Activated naive CD8-positive, alpha-beta T cell treated with anti-CD3 and anti-CD28 coated beads, Interleukin-2, amount 10 ng/mL, durations not matched to agents 7 days and 5 days (primary cell): ENCODE data around the gene AFF2. TPM values are rescaled to one million over a fixed set of nuclear protein-coding genes. Genes with fewer than 3 reads are reported as not detected.

ENCODE experiments used
- ATAC-seq: fragments of 150-1000 bp; cut with Tn5 transposase; one replicate; pipeline ENCODE4 v1.10.0; 2021; ENCODE audit warnings: low read depth, moderate library complexity
- POLR2A ChIA-PET: fragments of 350-600 bp; sonication (Branson Sonifier 250); formaldehyde crosslinking; loops from one replicate; lab custom pipeline; 2021; ENCODE audit warnings: antibody characterized with exemption; lab: Charles Lee
- DNase-seq: peaks from one replicate; pipeline ENCODE4 v3.0.0; 2021
- H3K27ac Mint-ChIP-seq: one replicate; pipeline ENCODE4 v1.8.0; 2022; ENCODE audit warnings: mild to moderate bottlenecking, mixed read lengths
- H3K27me3 Mint-ChIP-seq: one replicate; pipeline ENCODE4 v1.8.0; 2022; ENCODE audit warnings: mild to moderate bottlenecking, moderate library complexity, mixed read lengths
- H3K36me3 Mint-ChIP-seq: one replicate; pipeline ENCODE4 v1.8.0; 2021; ENCODE audit warnings: mild to moderate bottlenecking, mixed read lengths
- H3K4me1 Mint-ChIP-seq: one replicate; pipeline ENCODE4 v1.8.0; 2021; ENCODE audit warnings: mixed read lengths
- H3K4me3 Mint-ChIP-seq: one replicate; pipeline ENCODE4 v1.8.0; 2022; ENCODE audit warnings: mild to moderate bottlenecking, moderate library complexity, mixed read lengths
- H3K9me3 Mint-ChIP-seq: one replicate; pipeline ENCODE4 v1.8.0; 2021; ENCODE audit warnings: mixed read lengths
- total RNA-seq, 2 experiments: library from RNA; stranded (reverse); gene quantifications; one replicate each; pipeline ENCODE4 v1.2.3, GENCODE V29; 2021

The AFF2 gene
- total RNA-seq, 2 experiments from 2014 or later: 0.42 to 0.68 TPM

DNA sequence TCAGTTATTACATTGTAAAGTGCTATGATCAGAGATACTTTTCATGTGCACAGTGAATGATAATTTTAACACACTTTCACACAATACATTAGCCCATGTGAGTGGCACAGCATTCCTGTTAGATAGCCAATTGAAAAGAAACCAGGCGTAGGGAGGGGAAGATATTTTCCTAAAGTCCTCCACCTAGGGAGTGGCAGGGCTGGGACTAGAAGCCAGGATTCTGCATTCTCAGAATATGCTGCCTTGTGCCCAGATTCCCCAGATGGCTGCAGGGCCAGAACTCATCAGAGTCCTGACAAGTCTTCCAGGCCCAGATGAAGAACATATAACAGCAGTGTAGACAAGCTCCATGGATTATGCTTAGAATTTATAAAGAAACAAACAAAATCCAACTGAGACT is 350.2 kb downstream of the AFF2 start:
- Mint-ChIP-seq H3K4me1 (peaks cover 2% of the 10 kb centered on the region), H3K4me3 (no peak overlapping the region), H3K27me3 (no peaks in the 10 kb centered on the region), H3K36me3 (no peaks in the 10 kb centered on the region), H3K27ac (no peak overlapping the region), H3K9me3 (no peaks in the 10 kb centered on the region)
- POLR2A ChIA-PET: no interaction called here
- DNase-seq (no peak), ATAC-seq (no peak)

DNA sequence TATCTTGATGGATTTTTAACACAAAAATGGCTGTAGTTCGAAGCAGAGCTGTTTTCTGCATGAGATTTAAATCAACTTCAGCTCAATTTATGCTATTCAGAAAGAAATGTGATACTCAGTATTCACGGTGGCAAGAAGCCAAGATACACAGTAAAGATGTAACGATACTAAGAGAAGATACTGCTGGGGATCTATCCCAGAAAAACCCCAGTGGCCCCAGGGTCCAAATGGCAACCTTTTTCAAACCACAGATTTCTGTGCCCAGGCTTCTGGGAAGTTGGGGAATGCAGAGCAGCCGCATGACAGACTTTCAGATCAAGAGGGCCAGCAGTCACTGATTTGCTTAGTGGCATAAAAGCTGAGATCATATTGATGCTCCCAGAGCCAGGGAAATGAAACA is 353.9 kb downstream of the AFF2 start:
- H3K27me3 Mint-ChIP-seq: no peaks in the 10 kb centered on the region
- H3K27ac Mint-ChIP-seq: no peak overlapping the region
- POLR2A ChIA-PET: no interaction called here
- ATAC-seq: no peak
- no peak overlapping the region for H3K4me3 Mint-ChIP-seq
- no peaks in the 10 kb centered on the region for H3K36me3 Mint-ChIP-seq
- no peak for DNase-seq
- H3K9me3 Mint-ChIP-seq: no peaks in the 10 kb centered on the region
- H3K4me1 Mint-ChIP-seq: no peaks in the 10 kb centered on the region

DNA sequence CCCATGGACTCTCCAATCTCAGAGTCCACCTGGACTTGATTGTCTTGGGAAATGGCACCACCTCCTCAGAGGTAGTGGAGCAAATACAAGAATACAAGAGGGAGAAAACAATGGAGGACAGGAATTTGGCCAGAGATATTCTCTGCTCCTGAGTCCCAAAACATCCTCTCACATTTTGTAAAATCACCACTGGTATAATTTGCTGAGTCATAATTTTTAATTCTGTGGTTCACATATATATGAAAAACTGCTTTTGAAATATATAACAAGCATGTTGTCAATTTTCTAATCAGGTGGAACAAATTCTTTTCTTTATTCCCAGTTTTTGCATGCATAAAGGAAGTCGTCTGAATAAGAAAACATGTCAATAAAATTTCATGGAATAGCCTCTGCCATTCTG is 356.1 kb downstream of the AFF2 start:
- Mint-ChIP-seq H3K9me3 (no peaks in the 10 kb centered on the region), H3K4me1 (no peaks in the 10 kb centered on the region), H3K27ac (no peak overlapping the region), H3K27me3 (no peaks in the 10 kb centered on the region), H3K36me3 (no peaks in the 10 kb centered on the region), H3K4me3 (no peak overlapping the region)
- ATAC-seq: no peak
- no peak for DNase-seq
- POLR2A ChIA-PET: no interaction called here

DNA sequence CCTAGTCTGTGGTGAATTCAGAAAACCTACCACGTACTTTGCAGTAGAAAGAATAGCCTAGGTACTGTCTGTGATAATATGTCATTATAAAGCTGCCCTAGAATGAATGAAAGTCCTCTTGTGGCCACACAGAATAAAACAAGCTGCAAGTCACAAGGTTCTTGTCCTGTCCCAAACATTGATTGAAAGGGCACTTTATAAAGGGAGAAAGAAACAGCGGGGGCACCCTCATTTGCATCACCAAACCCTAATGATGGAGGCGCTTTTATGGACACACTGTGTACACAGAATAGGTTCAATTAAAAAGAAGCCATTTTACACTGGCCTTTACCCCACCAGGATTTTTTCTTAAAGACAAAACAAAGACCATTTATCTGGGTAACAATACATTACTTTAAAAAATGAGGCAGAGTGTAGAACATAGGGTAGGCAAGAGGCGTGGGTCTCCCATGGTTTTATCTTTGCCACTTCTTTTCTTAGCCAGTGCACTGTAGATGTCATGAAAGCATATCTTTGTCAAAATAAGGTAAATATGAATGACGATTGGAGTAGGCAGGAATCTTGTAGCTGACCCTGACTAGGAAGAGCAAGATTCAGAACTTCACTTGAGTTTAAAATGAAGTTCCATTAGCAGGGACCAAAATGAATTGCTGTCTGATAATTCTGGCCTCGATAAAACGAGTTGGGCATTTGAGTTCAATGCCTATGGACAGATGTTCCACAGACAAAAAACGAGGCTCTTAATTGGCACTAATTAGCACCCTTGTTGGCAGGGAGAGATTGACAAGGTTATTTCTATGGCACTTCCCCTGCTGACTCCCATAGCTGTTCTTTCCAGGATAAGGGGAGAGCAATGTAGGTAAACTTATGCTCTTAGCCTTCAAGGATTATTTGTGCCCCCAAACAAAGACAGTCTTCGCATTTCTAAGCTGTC is 365.1 kb downstream of the AFF2 start:
- H3K9me3 Mint-ChIP-seq: peaks cover 3% of the 10 kb centered on the region
- ATAC-seq (no peak), DNase-seq (no peak)
- H3K36me3 Mint-ChIP-seq: no peaks in the 10 kb centered on the region
- no peaks in the 10 kb centered on the region for H3K27me3 Mint-ChIP-seq
- H3K4me1 Mint-ChIP-seq: no peaks in the 10 kb centered on the region
- H3K4me3 Mint-ChIP-seq: no peak overlapping the region
- H3K27ac Mint-ChIP-seq: no peak overlapping the region
- POLR2A ChIA-PET: no interaction called here

DNA sequence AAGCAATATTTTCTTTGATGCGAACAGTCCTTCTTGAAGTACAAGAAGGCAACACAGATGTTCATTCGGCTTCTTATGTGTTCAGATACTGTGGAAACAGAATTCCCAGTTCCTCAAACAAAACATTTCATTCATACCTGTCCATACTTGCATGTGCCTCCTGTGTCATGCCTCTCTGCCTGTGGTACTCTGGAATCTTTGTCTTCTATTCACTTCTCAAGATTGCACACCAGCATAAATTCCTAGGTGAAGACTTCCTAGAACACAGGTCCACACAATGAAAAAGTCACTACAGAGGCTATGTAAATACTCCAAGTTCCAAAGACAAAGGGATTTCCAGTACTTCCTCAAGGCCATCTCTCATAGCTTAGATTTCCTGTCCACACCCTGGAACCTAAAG is 367.2 kb downstream of the AFF2 start:
- ATAC-seq (no peak), DNase-seq (no peak)
- H3K9me3 Mint-ChIP-seq: peaks cover 3% of the 10 kb centered on the region
- H3K4me3 Mint-ChIP-seq: no peak overlapping the region
- POLR2A ChIA-PET: no interaction called here
- H3K36me3 Mint-ChIP-seq: no peaks in the 10 kb centered on the region
- H3K27me3 Mint-ChIP-seq: no peaks in the 10 kb centered on the region
- H3K4me1 Mint-ChIP-seq: no peaks in the 10 kb centered on the region
- H3K27ac Mint-ChIP-seq: no peak overlapping the region

DNA sequence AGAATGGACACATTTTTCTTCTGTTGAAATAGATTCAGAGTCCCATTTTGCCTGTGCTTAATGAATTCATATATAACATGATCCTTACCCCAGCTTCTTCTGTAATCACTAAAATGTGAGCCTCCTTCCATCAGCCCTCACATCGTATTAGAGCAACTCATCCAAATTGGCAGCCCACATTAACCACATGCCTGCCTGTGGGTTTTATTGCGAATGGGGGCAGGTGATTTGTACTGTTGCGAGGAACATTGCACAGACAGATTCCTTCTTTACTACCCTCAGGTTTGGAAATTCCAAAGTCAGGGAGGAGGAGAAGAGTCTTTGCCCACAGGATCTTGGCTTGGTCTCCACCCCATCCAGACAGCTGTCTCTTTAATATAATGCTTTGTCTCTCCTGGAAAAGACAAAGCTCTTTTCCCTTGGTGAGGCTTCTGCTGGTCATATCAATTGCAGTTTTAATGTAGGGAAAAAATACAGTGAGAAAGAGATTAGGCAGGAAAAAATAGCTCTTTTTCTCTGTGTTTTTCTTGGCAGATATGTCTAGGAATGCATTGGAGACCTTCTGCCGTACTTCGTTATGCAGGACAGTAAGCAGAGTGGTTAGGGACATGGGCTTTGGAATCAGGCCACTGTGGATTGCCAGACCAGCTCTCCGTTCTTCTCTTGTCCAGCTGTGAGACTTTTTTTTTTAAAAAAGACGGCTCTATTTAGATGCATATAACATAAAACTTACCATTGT is 371.2 kb downstream of the AFF2 start:
- H3K36me3 Mint-ChIP-seq: no peaks in the 10 kb centered on the region
- peaks cover 3% of the 10 kb centered on the region for H3K9me3 Mint-ChIP-seq
- no peaks in the 10 kb centered on the region for H3K4me1 Mint-ChIP-seq
- POLR2A ChIA-PET: no interaction called here
- DNase-seq (no peak), ATAC-seq (no peak)
- H3K4me3 Mint-ChIP-seq: no peak overlapping the region
- no peaks in the 10 kb centered on the region for H3K27me3 Mint-ChIP-seq
- H3K27ac Mint-ChIP-seq: no peak overlapping the region

DNA sequence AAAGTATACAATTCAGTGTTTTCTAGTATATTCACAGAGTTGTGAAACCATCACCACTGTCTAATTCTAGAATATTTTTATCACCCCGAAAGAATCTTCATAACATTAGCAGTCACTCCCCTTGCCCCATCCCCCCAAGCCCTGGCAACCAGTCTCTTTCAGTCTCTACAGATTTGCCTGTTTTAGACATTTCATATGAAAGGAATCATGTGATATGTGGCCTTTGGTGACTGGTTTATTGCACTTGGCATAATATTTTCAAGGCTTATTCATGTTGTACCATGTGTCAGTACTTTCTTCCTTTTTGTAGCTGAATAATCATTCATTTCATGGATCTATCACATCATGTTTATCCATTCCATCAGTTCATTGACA is 371.7 kb downstream of the AFF2 start:
- ATAC-seq (no peak), DNase-seq (no peak)
- Mint-ChIP-seq H3K36me3 (no peaks in the 10 kb centered on the region), H3K4me3 (no peak overlapping the region), H3K4me1 (no peaks in the 10 kb centered on the region), H3K27ac (no peak overlapping the region), H3K27me3 (no peaks in the 10 kb centered on the region), H3K9me3 (peaks cover 3% of the 10 kb centered on the region)
- POLR2A ChIA-PET: no interaction called here

DNA sequence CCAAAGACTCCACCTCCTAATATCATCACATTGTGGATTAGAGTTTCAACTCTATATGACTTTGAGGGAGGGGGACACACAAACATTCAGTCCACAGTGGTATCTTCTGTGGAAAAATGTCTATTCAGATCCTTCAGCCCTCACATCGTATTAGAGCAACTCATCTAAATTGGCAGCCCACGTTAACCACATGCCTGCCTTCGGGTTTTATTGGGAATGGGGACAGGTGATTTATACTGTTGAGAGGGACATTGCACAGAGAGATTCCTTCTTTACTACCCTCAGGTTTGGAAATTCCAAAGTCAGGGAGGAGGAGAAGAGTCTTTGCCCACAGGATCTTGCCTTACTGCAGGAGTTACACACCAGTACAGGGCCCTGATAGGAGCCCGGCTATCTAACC is 372.5 kb downstream of the AFF2 start:
- Mint-ChIP-seq H3K9me3 (peaks cover 3% of the 10 kb centered on the region), H3K27ac (no peak overlapping the region), H3K27me3 (no peaks in the 10 kb centered on the region), H3K36me3 (no peaks in the 10 kb centered on the region), H3K4me1 (no peaks in the 10 kb centered on the region), H3K4me3 (no peak overlapping the region)
- POLR2A ChIA-PET: no interaction called here
- ATAC-seq (no peak), DNase-seq (no peak)

DNA sequence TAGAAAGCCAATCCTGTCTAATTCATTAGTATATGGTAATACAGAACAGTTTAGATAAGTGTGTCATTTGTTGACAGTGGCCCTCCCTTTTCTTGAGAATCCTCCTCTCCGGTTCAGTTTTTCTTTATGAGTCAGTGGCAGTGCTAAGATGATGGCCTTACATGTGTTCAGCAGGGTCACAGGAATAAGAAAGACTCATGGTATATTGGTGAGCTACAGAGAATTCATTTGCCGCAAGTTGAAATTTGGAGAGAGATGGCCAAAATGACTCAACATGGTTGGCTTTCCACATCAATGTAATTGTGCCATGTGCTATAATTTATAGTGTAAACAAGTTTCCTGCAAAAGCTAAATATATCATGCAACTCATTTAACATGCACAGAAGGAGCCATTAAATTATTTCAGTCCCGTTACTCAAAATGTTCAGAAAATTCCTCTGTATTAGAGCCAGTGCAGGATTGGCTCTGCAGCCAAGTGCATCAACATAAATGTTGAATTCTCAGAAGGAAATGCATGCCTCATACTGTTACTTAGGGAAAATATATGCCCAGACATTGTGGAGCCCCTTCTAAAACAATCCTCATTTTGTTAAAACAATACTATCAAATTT is 374.3 kb downstream of the AFF2 start:
- Mint-ChIP-seq H3K36me3 (no peaks in the 10 kb centered on the region), H3K27me3 (no peaks in the 10 kb centered on the region), H3K9me3 (no peaks in the 10 kb centered on the region), H3K4me1 (no peaks in the 10 kb centered on the region), H3K4me3 (no peak overlapping the region), H3K27ac (no peak overlapping the region)
- DNase-seq: no peak
- ATAC-seq: no peak
- POLR2A ChIA-PET: no interaction called here

DNA sequence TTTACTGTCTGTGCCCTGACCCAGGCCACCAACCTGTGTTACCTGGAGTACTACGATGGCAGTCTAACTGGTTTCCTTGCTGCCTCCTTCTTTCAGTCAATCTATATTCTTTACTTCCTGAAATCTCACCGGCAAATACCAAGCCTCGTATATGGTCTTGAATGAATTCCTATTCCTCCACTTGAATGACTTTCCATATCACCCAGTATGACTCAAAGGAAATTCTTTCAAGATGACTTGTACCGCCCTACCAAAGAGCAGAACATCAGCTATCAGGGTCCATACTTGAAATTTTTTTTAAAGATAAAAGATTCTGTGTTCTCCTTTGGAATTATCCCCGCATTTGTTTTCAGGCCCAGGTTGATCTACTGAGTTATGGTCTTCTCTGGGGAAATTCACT is 378.0 kb downstream of the AFF2 start:
- no peak overlapping the region for H3K27ac Mint-ChIP-seq
- no peak overlapping the region for H3K4me3 Mint-ChIP-seq
- no peaks in the 10 kb centered on the region for H3K27me3 Mint-ChIP-seq
- ATAC-seq (no peak), DNase-seq (no peak)
- no peaks in the 10 kb centered on the region for H3K36me3 Mint-ChIP-seq
- POLR2A ChIA-PET: no interaction called here
- no peaks in the 10 kb centered on the region for H3K9me3 Mint-ChIP-seq
- H3K4me1 Mint-ChIP-seq: no peaks in the 10 kb centered on the region

DNA sequence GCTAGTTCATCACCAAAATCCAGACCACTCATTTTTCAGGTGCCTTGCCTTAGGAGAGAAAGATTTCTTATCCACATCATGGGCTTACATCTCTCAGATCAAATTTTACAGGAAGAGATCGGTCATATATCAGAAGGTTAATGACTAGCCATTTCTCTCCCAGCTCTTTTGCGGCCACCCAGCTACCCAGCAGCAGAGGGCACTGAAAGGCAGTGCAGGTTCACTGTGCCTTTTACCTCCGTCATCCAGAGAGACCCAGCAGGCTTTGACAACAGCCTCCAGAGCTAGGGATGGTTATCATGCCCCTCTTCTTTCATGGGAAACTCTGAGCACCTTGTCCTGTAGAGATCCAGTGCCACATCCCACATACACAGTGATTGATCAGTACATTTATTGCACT is 384.8 kb downstream of the AFF2 start:
- Mint-ChIP-seq H3K9me3 (no peaks in the 10 kb centered on the region), H3K36me3 (no peaks in the 10 kb centered on the region), H3K4me3 (no peak overlapping the region), H3K4me1 (no peaks in the 10 kb centered on the region), H3K27me3 (no peaks in the 10 kb centered on the region), H3K27ac (no peak overlapping the region)
- ATAC-seq: no peak
- POLR2A ChIA-PET: no interaction called here
- no peak for DNase-seq

DNA sequence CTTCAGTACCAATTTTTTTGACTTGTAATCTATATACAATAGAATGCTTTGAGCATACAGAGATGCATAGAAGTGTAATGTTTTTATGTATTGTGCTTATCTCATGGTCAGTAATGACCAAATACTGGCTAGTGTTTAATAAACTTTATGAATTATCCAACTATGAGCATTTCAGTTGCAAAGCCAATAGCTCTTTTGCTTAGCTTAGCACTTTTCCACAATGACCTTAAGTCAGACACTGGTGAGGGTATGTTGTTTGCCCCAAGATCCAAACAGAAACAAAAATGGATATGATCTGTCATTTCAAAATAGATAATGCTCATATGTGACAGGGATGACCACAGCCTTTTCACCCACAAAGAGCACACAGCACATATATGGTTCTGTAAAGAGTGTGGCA is 393.0 kb downstream of the AFF2 start:
- DNase-seq (no peak), ATAC-seq (no peak)
- POLR2A ChIA-PET: no interaction called here
- H3K9me3 Mint-ChIP-seq: no peaks in the 10 kb centered on the region
- H3K4me3 Mint-ChIP-seq: no peak overlapping the region
- H3K27me3 Mint-ChIP-seq: no peaks in the 10 kb centered on the region
- H3K27ac Mint-ChIP-seq: no peak overlapping the region
- no peaks in the 10 kb centered on the region for H3K4me1 Mint-ChIP-seq
- H3K36me3 Mint-ChIP-seq: no peaks in the 10 kb centered on the region

DNA sequence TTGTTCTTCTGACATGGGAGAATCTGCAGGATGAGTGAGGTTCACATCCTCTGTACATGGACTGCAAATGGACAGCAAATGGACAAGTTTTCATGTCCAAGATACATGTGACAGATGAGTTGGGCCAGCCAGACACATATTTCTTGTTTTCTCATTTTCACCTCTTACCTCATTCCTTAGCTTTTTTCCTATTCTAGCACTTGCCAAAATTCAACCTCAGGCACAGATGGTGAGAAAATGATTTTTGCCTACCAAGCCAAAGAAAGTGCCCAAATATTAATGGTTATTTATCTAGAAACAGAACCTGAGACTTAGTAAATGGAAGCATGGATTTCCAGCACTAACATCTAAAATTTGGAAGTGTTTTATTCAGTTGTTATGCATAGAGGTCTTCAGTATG is 402.2 kb downstream of the AFF2 start:
- Mint-ChIP-seq H3K27ac (no peak overlapping the region), H3K4me3 (no peak overlapping the region), H3K9me3 (no peaks in the 10 kb centered on the region), H3K27me3 (no peaks in the 10 kb centered on the region), H3K36me3 (no peaks in the 10 kb centered on the region), H3K4me1 (no peaks in the 10 kb centered on the region)
- no peak for ATAC-seq
- POLR2A ChIA-PET: no interaction called here
- DNase-seq: no peak

DNA sequence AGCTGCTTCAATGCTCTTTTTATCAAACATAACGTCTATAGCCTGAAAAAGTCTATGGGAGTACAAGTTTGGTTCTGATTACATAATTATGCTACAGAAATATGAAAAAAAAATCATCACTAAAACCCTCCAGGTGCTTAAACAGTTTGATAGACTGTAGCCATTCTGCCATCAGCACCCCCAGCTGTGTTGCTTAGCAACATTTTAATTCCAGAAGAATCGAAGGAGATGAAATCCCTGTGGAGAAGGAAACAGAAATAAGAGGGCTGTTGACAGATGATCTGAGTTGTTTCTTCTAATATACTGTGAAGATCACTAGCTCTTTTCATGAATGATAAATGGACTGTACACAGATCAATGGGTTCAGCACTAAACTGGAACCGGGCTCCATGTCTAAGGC is 402.8 kb downstream of the AFF2 start:
- no peaks in the 10 kb centered on the region for H3K4me1 Mint-ChIP-seq
- ATAC-seq: no peak
- no peaks in the 10 kb centered on the region for H3K9me3 Mint-ChIP-seq
- H3K36me3 Mint-ChIP-seq: no peaks in the 10 kb centered on the region
- H3K27me3 Mint-ChIP-seq: no peaks in the 10 kb centered on the region
- POLR2A ChIA-PET: no interaction called here
- DNase-seq: no peak
- no peak overlapping the region for H3K27ac Mint-ChIP-seq
- no peak overlapping the region for H3K4me3 Mint-ChIP-seq
